OCI-M2 (cell line): ENCODE results near the gene TPSAB1.
"Not testable (repeated sequence)": the region's sequence is repeated elsewhere in the genome, so short reads cannot be mapped to it uniquely, and the experiment has no call there.

ENCODE experiments used
- DNase-seq: peaks from one replicate; lab custom pipeline; 2025; ENCODE audit not compliant: unreplicated experiment; lab: John Stamatoyannopoulos, UW

TPSAB1 gene

GRCh38 chr16:1245452-1246020 lies 5.0 kb downstream of the TPSAB1 start:
- DNase-seq = no peak

GRCh38 chr16:1247903-1248537 lies 7.5 kb downstream of the TPSAB1 start:
- DNase-seq = not testable (repeated sequence)

DNA sequence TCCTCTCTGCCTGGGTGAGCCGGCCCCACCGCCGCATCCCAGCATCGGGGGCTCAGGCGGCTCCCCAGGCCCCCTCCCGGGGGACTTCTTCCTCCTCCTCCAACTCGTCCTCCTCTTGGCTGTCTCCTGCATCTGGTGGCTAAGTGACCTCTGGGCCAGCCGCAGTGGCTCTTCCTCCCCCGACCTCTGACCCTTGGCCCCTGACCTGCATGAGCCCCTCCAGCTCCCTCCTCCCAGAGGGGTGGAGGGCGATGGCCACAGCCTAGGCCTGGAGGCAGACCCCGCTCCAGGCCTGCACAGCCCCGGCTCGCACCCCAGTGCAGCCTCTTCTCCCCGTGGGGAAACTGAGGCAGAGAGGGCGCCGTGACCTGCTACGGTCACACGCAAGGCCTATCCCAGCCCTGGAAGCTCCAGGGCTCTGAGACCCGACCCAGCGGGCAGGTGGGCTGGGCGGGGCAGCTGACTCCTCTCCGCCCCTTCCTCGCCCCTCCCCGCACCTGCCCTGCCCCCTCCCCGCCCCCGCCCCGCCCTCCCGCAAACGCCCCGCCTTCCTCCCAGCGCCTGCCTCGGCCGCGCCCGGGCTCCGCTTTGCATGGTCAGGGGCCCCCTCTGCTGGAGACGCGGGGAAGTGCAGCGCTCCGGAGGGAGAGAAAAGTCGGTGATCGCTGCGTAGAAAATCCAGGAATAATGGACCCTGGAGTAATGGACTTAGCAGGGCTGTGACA lies 8.7 kb downstream of the TPSAB1 start:
- not testable (repeated sequence) for DNase-seq

- DNase-seq = not testable (repeated sequence)
Observed at GRCh38 chr16:1253701-1254364, 13.3 kb downstream of the TPSAB1 start.

DNA sequence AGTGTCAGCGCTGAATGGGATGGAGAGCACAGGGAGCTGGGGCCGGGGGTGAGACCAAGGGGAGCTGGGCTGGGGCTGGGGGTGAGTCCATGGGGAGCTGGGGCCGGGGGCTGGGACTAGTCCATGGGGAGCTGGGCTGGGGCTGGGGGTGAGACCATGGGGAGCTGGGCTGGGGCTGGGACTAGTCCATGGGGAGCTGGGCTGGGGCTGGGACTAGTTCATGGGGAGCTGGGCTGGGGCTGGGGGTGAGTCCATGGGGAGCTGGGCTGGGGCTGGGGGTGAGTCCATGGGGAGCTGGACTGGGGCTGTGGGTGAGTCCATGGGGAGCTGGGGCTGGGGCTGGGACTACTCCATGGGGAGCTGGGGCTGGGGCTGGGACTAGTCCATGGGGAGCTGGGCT lies 14.3 kb downstream of the TPSAB1 start:
- DNase-seq = not testable (repeated sequence)

DNA sequence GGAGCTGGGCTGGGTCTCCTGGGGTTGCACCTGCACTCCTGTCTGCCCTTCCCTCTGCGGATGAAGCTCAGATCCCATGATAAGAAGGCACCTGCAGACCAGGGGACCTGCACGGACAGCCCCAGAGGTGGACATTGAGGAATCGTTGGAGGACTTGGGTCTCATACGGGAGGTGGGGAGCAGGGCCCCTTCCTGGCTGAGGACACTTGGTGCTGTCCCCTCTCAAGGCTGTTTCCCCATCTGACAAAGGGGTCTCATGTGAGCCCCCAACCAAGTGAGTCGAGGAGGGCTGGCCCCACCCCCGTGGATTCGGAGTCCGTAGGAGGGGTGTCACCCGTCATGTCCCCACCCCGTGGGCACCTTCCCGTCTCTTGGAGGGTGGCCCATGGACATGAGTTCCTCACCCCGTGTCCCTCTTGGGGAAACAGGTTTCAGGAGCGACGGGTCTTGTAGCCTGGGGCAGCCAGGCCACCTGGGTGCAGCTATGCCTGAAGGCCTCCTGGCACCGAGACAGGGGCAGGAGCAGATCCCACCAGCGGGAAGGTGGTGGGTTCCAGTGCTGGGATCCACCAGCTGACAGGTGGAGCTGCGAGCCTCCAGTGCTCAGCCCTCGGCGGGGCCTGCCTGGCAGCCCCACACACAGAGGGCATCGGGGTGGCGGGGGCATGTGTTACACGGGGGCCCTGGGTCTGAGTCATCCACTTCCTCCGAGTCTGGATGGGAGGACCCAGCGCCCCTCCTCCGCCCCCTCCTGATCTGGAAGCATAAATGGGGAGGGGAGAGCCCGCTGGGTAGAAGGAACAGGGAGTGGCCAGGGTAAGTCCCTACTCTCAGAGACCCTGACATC lies 15.0 kb downstream of the TPSAB1 start, which contains the start of gene TPSD1:
TPSD1 (plus strand) TSS at position 794 of the 847 bp plus-strand sequence. CDS start 212 bp downstream, outside the sequence.
- not testable (repeated sequence) for DNase-seq

DNA sequence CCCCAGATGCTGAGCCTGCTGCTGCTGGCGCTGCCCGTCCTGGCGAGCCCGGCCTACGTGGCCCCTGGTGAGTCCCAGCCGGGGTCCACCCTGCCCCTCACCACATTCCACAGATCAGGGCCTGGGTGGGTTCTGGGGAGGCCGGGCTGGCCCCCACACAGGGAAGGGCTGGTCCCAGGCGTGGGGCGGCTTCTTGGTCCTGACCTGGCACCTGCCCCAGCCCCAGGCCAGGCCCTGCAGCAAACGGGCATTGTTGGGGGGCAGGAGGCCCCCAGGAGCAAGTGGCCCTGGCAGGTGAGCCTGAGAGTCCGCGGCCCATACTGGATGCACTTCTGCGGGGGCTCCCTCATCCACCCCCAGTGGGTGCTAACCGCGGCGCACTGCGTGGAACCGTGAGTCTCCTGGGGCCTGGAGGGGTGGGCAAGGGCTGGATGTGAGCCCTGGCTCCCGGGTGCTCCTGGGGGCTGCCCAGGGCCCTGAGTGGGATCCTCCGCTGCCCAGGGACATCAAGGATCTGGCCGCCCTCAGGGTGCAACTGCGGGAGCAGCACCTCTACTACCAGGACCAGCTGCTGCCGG lies 15.9 kb downstream of the TPSAB1 start:
- not testable (repeated sequence) for DNase-seq

- DNase-seq = no peak
Observed at GRCh38 chr16:1256874-1257322, 16.4 kb downstream of the TPSAB1 start.

- DNase-seq = no peak
Observed at GRCh38 chr16:1257561-1258224, 17.2 kb downstream of the TPSAB1 start.

- DNase-seq = no peak
Observed at GRCh38 chr16:1258225-1258600, 17.7 kb downstream of the TPSAB1 start.

DNA sequence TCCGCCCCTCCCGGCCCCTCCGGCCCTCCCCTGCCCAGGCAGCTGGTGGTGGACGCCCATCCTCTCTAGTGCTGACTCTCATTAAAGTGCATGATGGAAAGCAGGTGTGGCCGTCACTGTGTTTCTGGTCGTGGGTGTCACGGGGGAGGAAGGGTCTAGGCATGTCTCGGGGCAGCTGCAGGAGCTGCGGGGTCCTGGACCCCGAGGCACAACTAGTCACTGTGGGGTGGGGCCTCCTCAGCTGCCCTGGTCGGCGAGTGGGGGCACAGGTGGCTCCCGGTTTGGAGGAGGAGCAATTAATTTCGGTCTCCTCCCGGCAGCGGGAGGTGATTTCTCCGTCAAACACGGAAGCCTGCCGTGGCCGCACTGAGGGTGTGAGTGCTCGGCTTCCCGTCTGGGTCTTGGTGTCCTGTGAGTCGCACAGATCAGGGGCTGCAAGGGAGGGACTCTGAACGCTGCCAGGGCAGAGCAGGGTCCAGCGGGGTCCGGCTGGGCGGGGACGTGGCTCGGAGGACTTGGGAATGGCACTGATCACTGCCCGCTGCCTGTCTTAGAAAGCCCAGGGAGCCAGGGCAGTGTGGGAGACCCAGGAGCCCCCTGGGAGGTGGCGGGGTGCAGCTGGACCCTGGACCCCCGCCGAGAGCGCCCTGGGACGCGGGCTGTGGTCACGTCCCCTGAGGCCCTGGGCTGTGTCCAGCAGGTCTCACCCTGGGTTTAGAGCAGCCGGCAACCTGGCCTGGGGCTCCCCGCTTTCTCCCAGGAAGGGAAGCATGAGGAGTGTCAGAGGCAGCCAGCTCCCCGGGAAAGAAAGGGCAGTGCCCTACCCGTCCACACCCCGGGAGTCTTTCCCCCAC lies 18.6 kb downstream of the TPSAB1 start:
- no peak for DNase-seq

DNA sequence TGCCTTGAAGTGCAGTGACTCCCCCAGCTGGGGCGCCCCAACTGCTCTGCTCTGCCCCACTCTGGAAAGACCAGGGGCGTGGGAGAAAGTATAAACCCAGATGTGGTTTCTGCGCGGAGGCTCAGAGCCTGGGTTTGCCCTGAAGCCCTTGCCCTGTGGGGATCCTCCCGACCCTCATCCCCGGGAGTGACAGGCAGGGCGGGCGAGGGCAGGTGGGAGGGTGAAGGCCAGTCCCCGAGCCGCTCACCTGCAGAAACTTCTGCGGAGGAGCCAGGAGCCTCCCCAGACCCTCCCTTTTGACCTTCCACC lies 19.2 kb downstream of the TPSAB1 start:
- DNase-seq = no peak

GRCh38 chr16:1260101-1260680 lies 19.7 kb downstream of the TPSAB1 start:
- DNase-seq = no peak

- no peak for DNase-seq
Observed at GRCh38 chr16:1261131-1261892, 20.8 kb downstream of the TPSAB1 start.

- DNase-seq = no peak
Observed at GRCh38 chr16:1262210-1262845, 21.8 kb downstream of the TPSAB1 start.

DNA sequence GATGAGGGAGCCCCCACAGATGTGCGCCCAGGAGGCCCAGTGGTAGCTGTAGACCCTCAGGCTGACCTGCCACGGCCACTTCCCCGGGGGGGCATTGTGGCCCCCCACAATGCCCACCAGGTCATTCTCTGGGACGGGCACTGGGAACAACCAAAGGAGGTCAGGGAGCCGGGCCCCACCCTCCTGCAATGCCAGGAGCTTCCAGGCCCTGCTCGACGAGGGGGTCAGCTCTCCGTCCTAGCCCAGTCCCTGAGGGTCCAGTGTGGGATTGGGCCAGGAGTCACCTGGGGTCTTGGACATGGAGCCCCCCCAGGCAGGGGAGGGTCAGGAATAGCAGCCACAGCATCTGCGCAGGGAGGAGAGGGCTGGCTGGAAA lies 22.3 kb downstream of the TPSAB1 start:
- no peak for DNase-seq

GRCh38 chr16:1263591-1264344 lies 23.3 kb downstream of the TPSAB1 start:
- DNase-seq = no peak
